ENCODE measurements around the gene SERBP1.

The SERBP1 gene

DNA sequence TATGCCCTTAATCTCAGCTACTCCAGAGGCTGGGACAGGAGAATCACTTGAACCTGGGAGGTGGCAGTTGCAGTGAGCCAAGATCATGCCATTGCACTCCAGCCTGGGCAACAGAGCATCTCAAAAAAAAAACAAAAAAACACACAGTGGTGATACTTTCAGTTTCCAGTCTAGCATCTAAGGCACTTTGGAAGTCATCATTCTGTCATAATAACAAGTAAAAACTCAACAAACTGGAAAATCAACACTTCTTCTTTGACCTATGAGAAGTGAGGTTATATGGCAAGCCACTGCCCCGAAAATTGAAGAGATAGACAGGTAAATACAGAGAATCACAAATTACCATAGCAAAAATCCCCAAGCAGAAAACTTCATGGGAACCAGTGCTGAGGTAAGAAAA is 70.6 kb downstream of the SERBP1 start:
- no peak for DNase-seq

Data from bone marrow (tissue), 2 donors.